Measurements from ENCODE around the gene ZDHHC7.

Gene ZDHHC7

GRCh38 chr16:84993926-84994325, 17.4 kb downstream of the ZDHHC7 start:
- DNase-seq (ENCODE audit: low spot score), result no peak

GRCh38 chr16:84992717-84993075, 18.6 kb downstream of the ZDHHC7 start:
- no peak for DNase-seq (ENCODE audit: low spot score)

GRCh38 chr16:84990782-84991181, 20.6 kb downstream of the ZDHHC7 start:
- DNase-seq (ENCODE audit: low spot score), result no peak

DNA sequence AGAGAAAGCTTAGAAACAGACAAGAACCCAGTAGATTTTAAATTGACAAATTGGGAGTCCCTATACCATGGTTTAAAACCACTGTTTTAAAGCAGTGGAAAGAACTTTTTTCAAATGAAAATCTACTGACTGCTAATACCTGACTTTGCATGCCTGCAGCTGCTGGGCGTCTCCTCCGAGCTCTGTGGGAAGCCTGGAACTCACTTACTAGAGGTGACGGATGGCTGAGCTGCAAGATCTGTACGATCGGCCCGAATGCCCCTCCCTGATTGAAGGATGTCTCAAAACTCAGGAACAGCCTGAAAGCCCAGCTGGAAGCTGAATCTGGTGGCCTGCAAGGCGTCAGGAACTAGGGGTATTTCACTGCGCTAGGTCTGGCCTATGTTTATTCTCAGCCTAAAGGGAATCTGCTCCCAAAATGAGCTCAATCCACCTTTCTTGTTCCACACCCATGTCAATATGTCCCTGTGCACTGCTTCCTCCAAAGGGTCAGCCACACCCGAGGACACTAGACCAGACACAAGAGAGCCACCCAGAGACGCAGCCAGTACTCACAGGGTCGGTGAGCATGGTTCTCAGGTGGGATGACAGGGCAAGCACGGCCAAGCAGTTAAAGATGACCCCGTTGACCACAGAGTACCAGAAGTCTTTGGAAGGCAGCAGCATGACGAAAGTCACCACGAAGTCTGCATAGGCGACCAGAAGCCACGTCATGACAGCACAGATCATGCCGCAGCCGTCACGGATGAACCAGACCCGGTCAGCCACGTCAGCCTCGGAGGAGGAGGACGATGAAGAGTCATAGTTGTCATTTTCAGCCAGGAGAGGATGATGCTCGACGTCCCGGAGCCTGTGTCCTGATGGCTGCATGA, 21.4 kb downstream of the ZDHHC7 start:
- no peak for DNase-seq (ENCODE audit: low spot score)

GRCh38 chr16:84988328-84989080, 22.8 kb downstream of the ZDHHC7 start:
- no peak for DNase-seq (ENCODE audit: low spot score)

- no peak for DNase-seq (ENCODE audit: low spot score)
Measured at GRCh38 chr16:84986879-84987278, 24.5 kb downstream of the ZDHHC7 start.

GRCh38 chr16:84986102-84986501, 25.2 kb downstream of the ZDHHC7 start:
- no peak for DNase-seq (ENCODE audit: low spot score)

GRCh38 chr16:84985079-84986065, 26.0 kb downstream of the ZDHHC7 start:
- no peak for DNase-seq (ENCODE audit: low spot score)

DNA sequence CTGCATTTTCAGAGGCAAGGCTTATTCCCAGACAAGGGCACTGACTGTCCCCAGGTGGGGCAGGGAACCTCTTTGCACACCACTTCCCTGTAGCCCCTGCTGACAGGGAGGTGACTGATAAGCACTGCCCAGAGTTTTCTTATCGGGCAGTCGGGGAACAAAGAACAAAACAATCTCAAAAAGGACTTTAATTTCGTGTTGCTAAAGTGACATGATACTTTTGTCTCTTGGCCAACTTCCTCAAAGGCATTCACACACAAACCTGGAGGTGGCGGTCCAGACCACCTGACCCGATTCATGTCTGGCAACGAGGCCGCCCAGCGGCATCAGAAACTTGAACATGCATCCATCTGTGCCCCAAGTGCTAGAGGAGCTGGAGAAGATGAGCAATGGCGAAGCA, 28.9 kb downstream of the ZDHHC7 start:
- no peak for DNase-seq (ENCODE audit: low spot score)

- no peak for DNase-seq (ENCODE audit: low spot score)
Measured at GRCh38 chr16:84979516-84979915, 31.8 kb downstream of the ZDHHC7 start.

GRCh38 chr16:84976644-84977400, 34.5 kb downstream of the ZDHHC7 start:
- no peak for DNase-seq (ENCODE audit: low spot score)

GRCh38 chr16:84975522-84975921, 35.8 kb downstream of the ZDHHC7 start:
- DNase-seq (ENCODE audit: low spot score), result no peak

- no peak for DNase-seq (ENCODE audit: low spot score)
Measured at GRCh38 chr16:84975066-84975465, 36.3 kb downstream of the ZDHHC7 start.

DNA sequence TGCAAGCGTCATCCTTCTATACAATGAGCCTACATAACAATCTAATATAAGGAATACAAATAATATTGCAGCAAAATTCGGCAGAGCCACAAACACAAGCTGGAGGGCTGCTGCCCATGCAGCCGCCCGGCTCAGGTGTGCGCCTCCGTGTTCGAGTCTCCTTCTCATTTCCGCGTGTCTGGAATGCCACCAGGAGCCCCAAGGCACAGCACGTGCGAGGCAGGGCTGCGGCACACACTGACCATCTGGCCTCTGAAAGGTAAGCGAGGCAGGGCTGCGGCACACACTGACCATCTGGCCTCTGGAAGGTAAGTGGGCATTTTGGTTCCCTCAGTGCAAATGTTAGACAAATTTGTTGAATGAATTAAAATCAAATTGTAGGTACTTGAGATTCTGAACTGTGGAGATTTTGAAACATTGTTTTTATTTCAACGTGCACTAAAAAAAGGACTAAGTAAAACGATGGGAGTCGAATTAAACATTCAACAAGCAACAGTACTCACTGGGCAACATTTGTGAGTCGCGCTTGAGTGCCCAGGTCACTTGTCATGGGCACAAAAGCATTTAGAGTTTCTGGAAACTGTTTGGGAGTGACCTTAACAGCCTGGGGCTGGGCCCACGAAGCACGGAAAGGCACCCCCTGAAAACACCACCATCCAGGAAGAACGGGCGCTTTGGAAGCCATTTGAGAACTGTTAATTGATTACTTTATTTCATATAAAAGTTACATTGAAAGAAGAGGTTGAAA, 37.4 kb downstream of the ZDHHC7 start:
- no peak for DNase-seq (ENCODE audit: low spot score)

DNA sequence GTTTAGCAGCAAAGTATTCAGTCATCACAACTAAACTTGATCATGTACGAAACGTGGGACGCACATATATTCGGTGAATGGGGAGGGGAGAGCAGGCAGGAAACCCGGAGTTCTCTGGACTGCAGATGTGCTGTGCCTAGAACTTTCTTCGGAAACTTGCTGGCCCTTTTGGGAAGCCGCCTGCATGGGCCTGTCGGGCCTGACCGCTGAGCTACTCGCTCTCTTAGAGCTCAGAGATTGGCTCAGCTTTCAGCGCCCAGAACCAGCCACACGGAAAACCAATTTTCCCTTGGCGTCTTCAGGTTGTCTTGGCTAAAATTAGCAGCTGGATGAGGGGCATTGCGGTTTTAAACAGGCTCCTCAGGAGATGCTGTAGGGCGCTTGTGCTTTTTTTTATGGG, 38.1 kb downstream of the ZDHHC7 start:
- DNase-seq (ENCODE audit: low spot score), result no peak

- DNase-seq (ENCODE audit: low spot score), result peak; percentile 88
Measured at GRCh38 chr16:84970447-84971127, 40.7 kb downstream of the ZDHHC7 start.

GRCh38 chr16:84967828-84968227, 43.5 kb downstream of the ZDHHC7 start:
- no peak for DNase-seq (ENCODE audit: low spot score)

GRCh38 chr16:84965428-84966415, 45.6 kb downstream of the ZDHHC7 start:
- DNase-seq (ENCODE audit: low spot score), result no peak
